ENCODE measurements around the gene PARN.

PARN gene

GRCh38 chr16:14500791-14501190 is 129.3 kb downstream of the PARN start:
- H3K27ac ChIP-seq: peak overlapping the region; percentile 25; the same call in 1 of the 2 replicates
- TF ChIP-seq CTCF (conservative IDR thresholded peaks at IDR 0.05): no peak
- TF ChIP-seq ZFX (IDR thresholded peaks at IDR 0.05): no peak

GRCh38 chr16:14499110-14499509 is 130.9 kb downstream of the PARN start:
- no peak for TF ChIP-seq ZFX (IDR thresholded peaks at IDR 0.05)
- no peak for TF ChIP-seq CTCF (conservative IDR thresholded peaks at IDR 0.05)
- no peak overlapping the region for H3K27ac ChIP-seq

- no peak overlapping the region; the same call in 1 of the 2 replicates for H3K27ac ChIP-seq
- TF ChIP-seq CTCF (conservative IDR thresholded peaks at IDR 0.05) (no peak), ZFX (IDR thresholded peaks at IDR 0.05) (no peak)
Measured at GRCh38 chr16:14497245-14498082, 132.6 kb downstream of the PARN start.

- H3K27ac ChIP-seq: no peak overlapping the region
- TF ChIP-seq CTCF (conservative IDR thresholded peaks at IDR 0.05) (no peak), ZFX (IDR thresholded peaks at IDR 0.05) (no peak)
Measured at GRCh38 chr16:14496786-14497185, 133.3 kb downstream of the PARN start.

GRCh38 chr16:14496047-14496770 is 133.9 kb downstream of the PARN start:
- H3K27ac ChIP-seq: no peak overlapping the region
- TF ChIP-seq ZFX (IDR thresholded peaks at IDR 0.05): no peak
- no peak for TF ChIP-seq CTCF (conservative IDR thresholded peaks at IDR 0.05)

GRCh38 chr16:14495213-14496046 is 134.6 kb downstream of the PARN start:
- H3K27ac ChIP-seq: no peak overlapping the region
- TF ChIP-seq ZFX (IDR thresholded peaks at IDR 0.05): no peak
- TF ChIP-seq CTCF (conservative IDR thresholded peaks at IDR 0.05): no peak

All from C4-2B (cell line).